ENCODE data around the gene MSRB3.

The MSRB3 gene

GRCh38 chr12:65508276-65509035, 230.0 kb downstream of the MSRB3 start:
- H3K27ac ChIP-seq = no peak overlapping the region
- no peak overlapping the region for H3K9ac ChIP-seq
- no peak for TF ChIP-seq CTCF (IDR thresholded peaks at IDR 0.05)
- H3K4me3 ChIP-seq (ENCODE audit: low read depth, low read length) = no peak overlapping the region
- H3K79me2 ChIP-seq = no peaks in the 10 kb centered on the region
- no peaks in the 10 kb centered on the region for H3K9me3 ChIP-seq (ENCODE audit: control insufficient read depth, low read length)
- no peaks in the 10 kb centered on the region for H3K36me3 ChIP-seq (ENCODE audit: control insufficient read depth, insufficient read depth, low read length)
- H3K4me2 ChIP-seq (ENCODE audit: low read length) = no peak overlapping the region
- no peaks in the 10 kb centered on the region for H3K4me1 ChIP-seq
- H2AFZ ChIP-seq = no peak overlapping the region
- H3K27me3 ChIP-seq (ENCODE audit: control insufficient read depth, insufficient read depth, low read length) = no peaks in the 10 kb centered on the region

- H3K79me2 ChIP-seq = no peaks in the 10 kb centered on the region
- no peak overlapping the region for H3K27ac ChIP-seq
- H3K9me3 ChIP-seq (ENCODE audit: control insufficient read depth, low read length) = no peaks in the 10 kb centered on the region
- H2AFZ ChIP-seq = no peak overlapping the region
- H3K4me2 ChIP-seq (ENCODE audit: low read length) = no peak overlapping the region
- TF ChIP-seq CTCF (IDR thresholded peaks at IDR 0.05) = no peak
- H3K4me1 ChIP-seq = no peaks in the 10 kb centered on the region
- H3K9ac ChIP-seq = no peak overlapping the region
- no peaks in the 10 kb centered on the region for H3K27me3 ChIP-seq (ENCODE audit: control insufficient read depth, insufficient read depth, low read length)
- no peak overlapping the region for H3K4me3 ChIP-seq (ENCODE audit: low read depth, low read length)
- H3K36me3 ChIP-seq (ENCODE audit: control insufficient read depth, insufficient read depth, low read length) = no peaks in the 10 kb centered on the region
Measured at GRCh38 chr12:65510007-65510406, 231.5 kb downstream of the MSRB3 start.

GRCh38 chr12:65510584-65511050, 232.1 kb downstream of the MSRB3 start:
- H2AFZ ChIP-seq = no peak overlapping the region
- no peak overlapping the region for H3K9ac ChIP-seq
- H3K4me2 ChIP-seq (ENCODE audit: low read length) = no peak overlapping the region
- no peak overlapping the region for H3K4me3 ChIP-seq (ENCODE audit: low read depth, low read length)
- H3K9me3 ChIP-seq (ENCODE audit: control insufficient read depth, low read length) = no peaks in the 10 kb centered on the region
- H3K27me3 ChIP-seq (ENCODE audit: control insufficient read depth, insufficient read depth, low read length) = no peaks in the 10 kb centered on the region
- no peak overlapping the region for H3K27ac ChIP-seq
- TF ChIP-seq CTCF (IDR thresholded peaks at IDR 0.05) = no peak
- no peaks in the 10 kb centered on the region for H3K79me2 ChIP-seq
- H3K36me3 ChIP-seq (ENCODE audit: control insufficient read depth, insufficient read depth, low read length) = no peaks in the 10 kb centered on the region
- H3K4me1 ChIP-seq = no peaks in the 10 kb centered on the region

GRCh38 chr12:65511134-65511834, 232.8 kb downstream of the MSRB3 start:
- no peaks in the 10 kb centered on the region for H3K27me3 ChIP-seq (ENCODE audit: control insufficient read depth, insufficient read depth, low read length)
- no peak overlapping the region for H3K4me3 ChIP-seq (ENCODE audit: low read depth, low read length)
- H3K9ac ChIP-seq = no peak overlapping the region
- H3K4me1 ChIP-seq = no peaks in the 10 kb centered on the region
- no peaks in the 10 kb centered on the region for H3K79me2 ChIP-seq
- no peak for TF ChIP-seq CTCF (IDR thresholded peaks at IDR 0.05)
- H3K9me3 ChIP-seq (ENCODE audit: control insufficient read depth, low read length) = no peaks in the 10 kb centered on the region
- no peak overlapping the region for H3K4me2 ChIP-seq (ENCODE audit: low read length)
- no peak overlapping the region for H3K27ac ChIP-seq
- no peaks in the 10 kb centered on the region for H3K36me3 ChIP-seq (ENCODE audit: control insufficient read depth, insufficient read depth, low read length)
- no peak overlapping the region for H2AFZ ChIP-seq
